K562 (cell line): Measurements from ENCODE around the gene ADGRG1. TPM values are rescaled to one million over a fixed set of nuclear protein-coding genes. Genes with fewer than 3 reads are reported as not detected.

Experiments used
- ATAC-seq: fragments of 200-7000 bp; cut with Tn5 transposase; 3 replicates; pipeline ENCODE4 v1.9.1; 2020; ENCODE audit warnings: moderate library complexity
- BruUV-seq: library from RNA; stranded (reverse); fragments of 400-500 nt; replicated peaks from 2 replicates; lab custom pipeline; 2021; lab: Mats Ljungman, UMichigan
- CTCF ChIA-PET: fragments of 300-600 bp; formaldehyde crosslinking; extraction: SDS; loops from one replicate; lab custom pipeline; 2021; ENCODE audit warnings: low intra/inter-chr PET ratio; lab: Yijun Ruan, JAX
- POLR2A ChIA-PET: fragments of 300-600, 350-650 bp; sonication (Branson Sonifier 250); formaldehyde crosslinking; extraction: SDS; loops from one replicate; lab custom pipeline; 2021; ENCODE audit warnings: antibody characterized with exemption, inconsistent platforms; lab: Yijun Ruan, JAX
- DNase-seq, 4 experiments: peaks; one replicate each; pipeline versions ENCODE4 v3.0.0 to v3.0.0-alpha.2; 2011 to 2018; ENCODE audit warnings: low spot score in 3 of 4, mixed read lengths in 3 of 4; ENCODE audit errors: extremely low read depth in 1 of 4
- FAIRE-seq: peaks from 2 replicates; lab custom pipeline; 2011; peaks lifted over from hg19 to GRCh38; lab: Jason Lieb, UNC
- H2AFZ ChIP-seq: 2 replicates; pipeline ENCODE4 v1.6.0; 2011; ENCODE audit warnings: low read depth, low read length, control low read depth, inconsistent platforms
- H3K27ac ChIP-seq: fragments of 200-600 bp; 3 replicates; pipeline ENCODE4 v1.8.0; 2011; ENCODE audit warnings: low read depth, mild to moderate bottlenecking, control low read depth, inconsistent platforms, low read length, moderate library complexity, mixed read lengths; ENCODE audit errors: extremely low read depth
- H3K27me3 ChIP-seq, 2 experiments: fragments of 300-600 bp in 1 of 2; 2 replicates in 1 of 2; 3 replicates in 1 of 2; pipeline versions ENCODE4 v1.6.0 to v1.8.0; 2011; ENCODE audit warnings: inconsistent platforms in 2 of 2, low read length in 2 of 2, mild to moderate bottlenecking in 1 of 2, mixed read lengths in 1 of 2, moderate library complexity in 1 of 2; ENCODE audit not compliant: control insufficient read depth in 2 of 2, insufficient read depth in 2 of 2
- H3K36me3 ChIP-seq: fragments of 300-600 bp; 3 replicates; pipeline ENCODE4 v1.8.0; 2011; ENCODE audit warnings: mild to moderate bottlenecking, low read length, inconsistent platforms; ENCODE audit not compliant: control insufficient read depth, insufficient read depth
- H3K4me1 ChIP-seq, 2 experiments: fragments of 200-600 bp in 1 of 2; replicated peaks in 1 of 2; 2 replicates in 1 of 2; 3 replicates in 1 of 2; pipeline versions ENCODE4 v1.5.1 to v1.8.0; 2011; ENCODE audit warnings: inconsistent platforms in 2 of 2, low read length in 2 of 2, mild to moderate bottlenecking in 1 of 2, mixed read lengths in 1 of 2, moderate library complexity in 1 of 2; ENCODE audit not compliant: control insufficient read depth in 2 of 2, insufficient read depth in 2 of 2
- H3K4me2 ChIP-seq: 2 replicates; pipeline ENCODE4 v1.6.1; 2011; ENCODE audit warnings: low read length, control low read depth, inconsistent platforms, mixed read lengths; ENCODE audit not compliant: insufficient read depth
- H3K4me3 ChIP-seq: fragments of 200-600 bp; sonication (generic), shearing (Covaris generic); 2 replicates; pipeline ENCODE4 v1.5.1; 2016; ENCODE audit warnings: control low read depth, inconsistent platforms
- H3K79me2 ChIP-seq: fragments of 200-600 bp; 3 replicates; pipeline ENCODE4 v1.8.0; 2011; ENCODE audit warnings: low read length, inconsistent platforms; ENCODE audit not compliant: control insufficient read depth, insufficient read depth
- H3K9ac ChIP-seq, 2 experiments: 2 replicates each; pipeline versions ENCODE4 v1.6.0 to v1.6.1; 2011; ENCODE audit warnings: low read depth in 2 of 2, low read length in 2 of 2, control low read depth in 1 of 2, inconsistent platforms in 1 of 2, mild to moderate bottlenecking in 1 of 2, mixed read lengths in 1 of 2; ENCODE audit not compliant: insufficient read depth in 1 of 2
- H3K9me1 ChIP-seq: one replicate; pipeline ENCODE4 v1.6.0; 2011; ENCODE audit warnings: inconsistent platforms, mild to moderate bottlenecking, low read length, moderate library complexity; ENCODE audit not compliant: control insufficient read depth, insufficient read depth
- H3K9me3 ChIP-seq: replicated peaks from 2 replicates; pipeline ENCODE4 v1.5.1; 2011; ENCODE audit warnings: low read depth, low read length, inconsistent platforms; ENCODE audit not compliant: control insufficient read depth, insufficient read depth
- H4K20me1 ChIP-seq: replicated peaks from 2 replicates; pipeline ENCODE4 v1.6.1; 2011; ENCODE audit warnings: low read length, inconsistent platforms, mixed read lengths; ENCODE audit not compliant: control insufficient read depth, insufficient read depth
- BMI1 ChIP-seq: fragments of 150-350 bp; IDR thresholded peaks from 2 replicates; pipeline ENCODE4 v1.6.1; 2014; ENCODE audit warnings: low read length
- CGGBP1 ChIP-seq: fragments of 250-450 bp; sonication (Bioruptor Pico); IDR thresholded peaks from 2 replicates; pipeline ENCODE4 v1.9.0; 2021; ENCODE audit warnings: mild to moderate bottlenecking
- JUN ChIP-seq, 2 experiments: sonication (generic) in 1 of 2; formaldehyde crosslinking in 1 of 2; IDR thresholded peaks; 2 replicates each; pipeline versions ENCODE4 v1.6.1 to v1.8.0; 2012 to 2022; ENCODE audit warnings: borderline replicate concordance in 2 of 2, mild to moderate bottlenecking in 2 of 2, improper control_type of control experiment in 1 of 2, low read depth in 1 of 2, low read length in 1 of 2, missing genetic modification reagents in 1 of 2
- MEIS2 ChIP-seq: fragments of 450-650 bp; IDR thresholded peaks from 2 replicates; pipeline ENCODE4 v1.6.1; 2014; ENCODE audit warnings: mild to moderate bottlenecking; ENCODE audit not compliant: partially characterized antibody
- MTA1 ChIP-seq: fragments of 450-650 bp; IDR thresholded peaks from 2 replicates; pipeline ENCODE4 v1.6.1; 2017; ENCODE audit warnings: borderline replicate concordance
- ZFX ChIP-seq: sonication (generic); formaldehyde crosslinking; IDR thresholded peaks from 2 replicates; pipeline ENCODE4 v1.8.0; 2022; ENCODE audit warnings: mild to moderate bottlenecking, missing genetic modification reagents, moderate library complexity
- ZKSCAN1 ChIP-seq: fragments of 150-350 bp; IDR thresholded peaks from 2 replicates; pipeline ENCODE4 v1.6.1; 2016; ENCODE audit warnings: low read depth, low read length
- ZNF263 ChIP-seq: sonication (generic); formaldehyde crosslinking; IDR thresholded peaks from 2 replicates; pipeline ENCODE4 v1.8.0; 2022; ENCODE audit warnings: mild to moderate bottlenecking, missing genetic modification reagents, borderline replicate concordance
- ZNF609 ChIP-seq: sonication (generic); formaldehyde crosslinking; IDR thresholded peaks from 2 replicates; pipeline ENCODE4 v1.8.1; 2023; ENCODE audit warnings: missing genetic modification reagents, mild to moderate bottlenecking, borderline replicate concordance
- WGBS: fragments of 100-300 bp; shearing (Covaris generic); methylation state at CpG from one replicate; pipeline ENCODE4 v1.1.6; 2016; ENCODE audit warnings: low coverage, mixed read lengths; ENCODE audit not compliant: insufficient coverage; ENCODE audit errors: missing lambda C conversion rate; 5-methylcytosine and 5-hydroxymethylcytosine counted together
- in situ Hi-C: fragments of 300-500 bp; cut with MboI; formaldehyde crosslinking; loops from 4 replicates; pipeline ENCODE4 v1.15.0; 2018; ENCODE audit warnings: inconsistent platforms, mixed read lengths
- intact Hi-C: fragments of 100-400 bp; cut with micrococcal nuclease; formaldehyde crosslinking; loops from 2 replicates; pipeline ENCODE4 v1.14.2; 2022
- polyA plus RNA-seq, 8 experiments: library from polyadenylated mRNA; depleted of rRNA in 4 of 8; stranded (reverse) in 5 of 8; unstranded in 3 of 8; fragments of >200 nt; fragmentation: Nextera tagmentation in 2 of 8; fragmentation: Illumina TruSeq in 1 of 8; extraction: Ambion mirVana in 2 of 8; extraction: Trizol in 1 of 8; gene quantifications; 2 replicates each; pipeline versions ENCODE4 v1.2.1 to v1.2.3, GENCODE V29; 2011 to 2014; ENCODE audit warnings: inconsistent platforms in 1 of 8, missing spikeins in 1 of 8
- total RNA-seq, 7 experiments: library from RNA; depleted of rRNA in 6 of 7; stranded (reverse); fragments of >200 nt in 6 of 7; fragmentation: Illumina TruSeq in 2 of 7; extraction: Trizol in 2 of 7; gene quantifications; 2 replicates each; pipeline versions ENCODE4 v1.2.1 to v1.2.3, GENCODE V29; 2011 to 2021; ENCODE audit warnings: low replicate concordance in 1 of 7
- TF ChIP-seq, protein P1 (sequence below): fragments of 450-650 bp; IDR thresholded peaks from 2 replicates; pipeline ENCODE4 v1.6.1; 2018; ENCODE audit not compliant: partially characterized antibody

ADGRG1 gene
- total and polyA plus RNA-seq, 9 of the 15 experiments (the other 6 are each of a cell fraction or from before 2014, with no cell fraction given): 0.04 to 0.31 (median 0.16) TPM; not detected in 6

DNA sequence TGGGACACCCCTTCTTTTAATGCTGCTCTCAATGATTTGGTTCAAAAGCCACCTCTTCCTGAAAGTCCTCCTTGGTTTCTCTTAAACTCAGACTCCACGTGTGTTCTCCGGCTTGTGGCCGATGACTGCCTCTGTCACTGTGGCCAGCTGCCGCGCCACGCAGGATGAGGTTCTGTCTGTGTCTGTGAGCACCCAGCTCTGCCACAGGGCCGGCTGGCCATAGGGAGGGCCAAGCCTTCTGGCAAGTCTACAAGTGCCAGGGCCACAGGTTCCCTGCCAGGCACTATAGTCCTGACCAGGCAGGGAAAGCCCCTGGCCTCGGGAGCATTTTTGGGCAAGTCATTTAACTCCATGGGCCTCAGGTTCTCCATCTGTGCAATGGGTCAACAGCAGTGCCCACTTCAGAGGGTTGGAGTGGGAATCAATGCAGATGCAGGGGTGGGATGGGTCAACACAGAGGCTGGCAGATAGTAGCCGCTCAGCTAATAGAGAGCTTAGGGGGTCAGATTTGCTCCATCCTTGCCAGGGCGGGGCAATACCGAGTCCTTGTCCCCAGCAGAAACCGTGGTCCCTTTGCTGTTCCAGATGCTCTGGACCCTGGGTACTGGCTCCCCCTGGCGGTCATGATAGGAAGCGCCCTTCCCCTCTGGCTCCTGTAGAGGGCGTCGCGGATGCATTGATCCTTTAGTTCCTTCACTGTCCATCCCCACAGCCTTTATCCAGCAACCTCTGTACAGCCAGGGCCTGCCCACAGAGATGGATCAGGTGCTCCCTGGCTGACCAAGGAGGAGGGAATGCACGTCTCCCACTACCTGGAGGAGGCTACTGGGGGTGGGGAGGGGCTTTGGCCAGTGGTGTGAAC, 20.4 kb downstream of the ADGRG1 start:
- Histone ChIP-seq H3K4me1 (peaks cover 0 to 13% of the 10 kb centered on the region in 2 experiments; a peak in 2 of 5 replicates), H4K20me1 (peaks cover 7% of the 10 kb centered on the region; the same call in 1 of the 2 replicates), H3K4me3 (no peak overlapping the region), H3K79me2 (no peaks in the 10 kb centered on the region), H3K27ac (no peak overlapping the region), H2AFZ (no peak overlapping the region), H3K27me3 (peaks cover 0 to 5% of the 10 kb centered on the region in 2 experiments; a peak in 2 of 5 replicates), H3K9me1 (no peaks in the 10 kb centered on the region), H3K36me3 (no peaks in the 10 kb centered on the region), H3K9me3 (peaks cover 3% of the 10 kb centered on the region), H3K9ac (no peak overlapping the region), H3K4me2 (no peak overlapping the region)
- 8% methylated on average over 18 of the region's 18 CpGs for WGBS
- DNase-seq (peak; percentile 88 to 91 (median 90)), ATAC-seq (peak; percentile 89), FAIRE-seq (peak; percentile 93)
- ChIA-PET CTCF (interaction anchor here (0.5 to 4.4 kb wide), 17 partner anchors 21 to 230 kb away, joined by 3 to 65 read pairs (median 4); partner anchors contain the start of gene KATNB1), POLR2A (interaction anchor here (0.7 kb wide), 1 partner anchor 65 kb away, joined by 3 read pairs; no protein-coding TSS in a partner anchor)
- no TSS peak for BruUV-seq
- in situ Hi-C loops (loop anchor here (5.0 kb wide), 1 partner anchor 62 kb away; no protein-coding TSS in a partner anchor), intact Hi-C loops (loop anchor here (1.0 to 10.0 kb wide), 7 partner anchors 48 to 347 kb away; partner anchors contain the start of gene KATNB1)
- TF ChIP-seq CGGBP1: no peak
- no peak for TF ChIP-seq MEIS2
- TF ChIP-seq ZNF609 (CRISPR knock-in tag): no peak
- TF ChIP-seq ZFX (CRISPR knock-in tag): no peak
- TF ChIP-seq, protein P1, sequence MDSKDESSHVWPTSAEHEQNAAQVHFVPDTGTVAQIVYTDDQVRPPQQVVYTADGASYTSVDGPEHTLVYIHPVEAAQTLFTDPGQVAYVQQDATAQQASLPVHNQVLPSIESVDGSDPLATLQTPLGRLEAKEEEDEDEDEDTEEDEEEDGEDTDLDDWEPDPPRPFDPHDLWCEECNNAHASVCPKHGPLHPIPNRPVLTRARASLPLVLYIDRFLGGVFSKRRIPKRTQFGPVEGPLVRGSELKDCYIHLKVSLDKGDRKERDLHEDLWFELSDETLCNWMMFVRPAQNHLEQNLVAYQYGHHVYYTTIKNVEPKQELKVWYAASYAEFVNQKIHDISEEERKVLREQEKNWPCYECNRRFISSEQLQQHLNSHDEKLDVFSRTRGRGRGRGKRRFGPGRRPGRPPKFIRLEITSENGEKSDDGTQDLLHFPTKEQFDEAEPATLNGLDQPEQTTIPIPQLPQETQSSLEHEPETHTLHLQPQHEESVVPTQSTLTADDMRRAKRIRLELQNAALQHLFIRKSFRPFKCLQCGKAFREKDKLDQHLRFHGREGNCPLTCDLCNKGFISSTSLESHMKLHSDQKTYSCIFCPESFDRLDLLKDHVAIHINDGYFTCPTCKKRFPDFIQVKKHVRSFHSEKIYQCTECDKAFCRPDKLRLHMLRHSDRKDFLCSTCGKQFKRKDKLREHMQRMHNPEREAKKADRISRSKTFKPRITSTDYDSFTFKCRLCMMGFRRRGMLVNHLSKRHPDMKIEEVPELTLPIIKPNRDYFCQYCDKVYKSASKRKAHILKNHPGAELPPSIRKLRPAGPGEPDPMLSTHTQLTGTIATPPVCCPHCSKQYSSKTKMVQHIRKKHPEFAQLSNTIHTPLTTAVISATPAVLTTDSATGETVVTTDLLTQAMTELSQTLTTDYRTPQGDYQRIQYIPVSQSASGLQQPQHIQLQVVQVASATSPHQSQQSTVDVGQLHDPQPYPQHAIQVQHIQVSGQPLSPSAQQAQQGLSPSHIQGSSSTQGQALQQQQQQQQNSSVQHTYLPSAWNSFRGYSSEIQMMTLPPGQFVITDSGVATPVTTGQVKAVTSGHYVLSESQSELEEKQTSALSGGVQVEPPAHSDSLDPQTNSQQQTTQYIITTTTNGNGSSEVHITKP: no peak
- TF ChIP-seq JUN (IDR thresholded peaks at IDR 0.05; ENCODE audit: borderline replicate concordance, low read depth, low read length): peak; percentile 43; the same call in 1 of the 2 replicates
- TF ChIP-seq JUN (CRISPR knock-in tag; IDR thresholded peaks at IDR 0.05; ENCODE audit: borderline replicate concordance): no peak
- TF ChIP-seq BMI1: 0 out of 2 replicates have a peak, but pooled peaks have one; percentile 32
- TF ChIP-seq ZKSCAN1: peak; percentile 43; the same call in 1 of the 2 replicates
- no peak for TF ChIP-seq MTA1
- TF ChIP-seq ZNF263 (CRISPR knock-in tag): peak; percentile 82
